Measurements from ENCODE around the gene PLA2G7. TPM values are rescaled to one million over a fixed set of nuclear protein-coding genes. Genes with fewer than 3 reads are reported as not detected.
"Not testable (repeated sequence)": the region's sequence is repeated elsewhere in the genome, so short reads cannot be mapped to it uniquely, and the experiment has no call there.

The PLA2G7 gene
- total RNA-seq (2014; rRNA removed; shearing (Covaris generic)) = not detected in 2 replicates

GRCh38 chr6:46734867-46735719 lies at the start of gene PLA2G7:
Gene PLA2G7 (minus strand): TSS chr6:46735375. CDS start chr6:46722891, 12,484 bp downstream.
- peak; percentile 58 for DNase-seq (ENCODE audit: low read depth)

DNA sequence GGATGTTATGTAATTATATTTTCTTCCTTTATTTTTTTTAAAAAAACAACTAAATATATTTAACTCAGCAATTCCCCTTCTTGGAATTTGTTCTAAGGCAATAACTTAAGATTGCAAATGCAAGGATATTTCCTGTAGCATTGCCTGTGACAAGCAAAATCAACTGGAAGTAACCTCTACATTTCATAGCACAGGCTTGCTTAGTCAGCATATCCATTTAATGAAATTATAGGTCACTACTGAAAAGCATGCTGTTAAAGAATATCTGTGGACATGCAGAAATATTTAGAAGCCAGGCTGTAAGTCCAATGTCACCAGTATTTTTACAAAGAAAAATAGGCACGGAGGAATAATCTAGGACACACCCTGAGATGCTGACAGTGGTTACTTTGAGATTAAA lies 49.4 kb upstream of the PLA2G7 start:
- no peak for DNase-seq (ENCODE audit: low read depth)

GRCh38 chr6:46781478-46782378 lies 46.6 kb upstream of the PLA2G7 start:
- peak; percentile 67 for DNase-seq (ENCODE audit: low read depth)

DNA sequence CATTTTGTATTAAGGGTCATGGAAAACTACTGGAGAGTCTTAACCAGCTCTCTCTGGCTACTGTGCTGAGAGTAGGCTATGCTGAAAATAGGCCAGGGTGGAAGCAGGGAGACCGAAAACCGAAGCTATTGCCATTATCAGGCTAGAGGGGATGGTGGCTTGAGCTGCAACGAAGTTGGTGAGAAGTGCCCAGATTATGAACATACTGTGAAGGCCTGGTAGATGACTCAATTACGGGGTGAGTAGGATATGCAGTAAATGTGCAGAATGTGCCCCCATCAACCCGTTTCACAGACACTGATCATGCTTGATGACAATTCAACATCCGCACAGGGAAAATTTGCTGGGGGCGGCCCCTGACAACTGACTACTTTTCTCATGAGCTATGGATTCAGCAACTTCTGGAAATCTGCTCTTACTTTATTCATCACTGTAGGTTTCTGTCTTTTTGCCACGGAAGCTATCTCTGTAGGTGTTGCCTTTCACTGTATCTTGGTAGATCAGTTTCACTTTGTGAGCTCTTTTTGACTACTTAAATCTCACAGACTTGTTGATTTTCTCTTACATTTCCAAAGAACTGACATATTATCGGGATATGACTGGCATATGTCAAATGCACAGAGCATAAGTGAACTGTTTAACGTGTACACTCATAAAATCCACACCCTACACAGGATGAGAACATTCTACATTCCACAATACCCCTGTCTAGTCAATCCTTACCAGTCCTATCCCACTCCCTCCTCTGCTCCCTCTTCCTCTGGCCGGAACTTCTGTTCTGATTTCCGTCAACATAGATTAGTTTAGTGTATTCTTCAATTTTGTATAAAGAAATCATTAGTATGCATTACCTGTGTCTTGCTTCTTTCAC lies 42.5 kb upstream of the PLA2G7 start:
- DNase-seq (ENCODE audit: low read depth) = no peak

DNA sequence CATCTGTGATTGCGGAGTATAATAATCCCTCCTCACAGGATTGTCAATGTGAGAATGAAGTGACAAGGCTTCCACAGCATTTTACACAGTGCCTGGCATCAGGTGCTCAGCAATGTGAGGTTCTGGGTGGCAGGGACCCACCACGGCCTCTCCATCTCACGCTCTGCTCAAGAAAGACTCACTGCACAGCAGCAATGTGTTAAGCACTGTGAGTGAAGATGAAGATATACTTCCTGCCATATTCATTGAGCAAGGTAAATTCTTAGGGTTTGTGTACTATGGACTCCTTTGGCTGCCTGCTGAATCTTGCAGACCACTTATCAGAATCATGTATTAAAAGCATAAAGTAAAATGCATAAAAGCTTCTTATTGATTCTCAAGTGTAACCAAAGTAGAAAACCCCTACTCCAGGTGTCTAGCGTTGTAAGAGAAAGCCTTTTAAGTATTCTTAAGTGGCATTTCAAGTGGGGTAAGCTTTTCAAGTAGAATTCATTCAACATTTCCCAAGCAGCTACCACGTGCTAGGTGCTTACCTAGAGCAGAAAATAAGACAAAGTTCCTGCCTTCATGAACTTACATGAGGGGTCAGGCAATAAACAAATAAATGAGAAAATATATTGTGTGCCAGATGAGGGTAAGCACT lies 41.0 kb upstream of the PLA2G7 start:
- no peak for DNase-seq (ENCODE audit: low read depth)

GRCh38 chr6:46774736-46775135 lies 39.6 kb upstream of the PLA2G7 start:
- DNase-seq (ENCODE audit: low read depth) = not testable (repeated sequence)

- no peak for DNase-seq (ENCODE audit: low read depth)
Observed at GRCh38 chr6:46773201-46773855, 38.2 kb upstream of the PLA2G7 start.

DNA sequence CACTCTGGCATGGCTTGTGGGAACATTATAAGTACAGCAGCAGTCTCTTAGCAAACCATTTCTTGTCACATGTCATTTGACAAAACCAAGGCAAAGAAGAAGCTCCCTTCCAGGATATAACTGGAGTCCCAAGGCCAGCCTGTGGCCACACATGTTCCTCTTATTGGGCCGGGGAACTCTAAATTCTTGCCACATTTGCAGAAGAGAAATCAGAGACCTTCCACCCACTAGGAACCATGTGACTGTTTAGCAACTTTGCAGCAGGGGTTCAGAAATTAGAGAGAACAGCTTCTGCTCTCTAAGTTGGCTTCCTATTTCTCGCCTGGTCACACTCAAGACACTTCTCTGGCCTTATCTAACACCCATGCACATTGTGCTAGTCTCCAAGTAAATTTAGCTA lies 37.6 kb upstream of the PLA2G7 start:
- DNase-seq (ENCODE audit: low read depth) = no peak

DNA sequence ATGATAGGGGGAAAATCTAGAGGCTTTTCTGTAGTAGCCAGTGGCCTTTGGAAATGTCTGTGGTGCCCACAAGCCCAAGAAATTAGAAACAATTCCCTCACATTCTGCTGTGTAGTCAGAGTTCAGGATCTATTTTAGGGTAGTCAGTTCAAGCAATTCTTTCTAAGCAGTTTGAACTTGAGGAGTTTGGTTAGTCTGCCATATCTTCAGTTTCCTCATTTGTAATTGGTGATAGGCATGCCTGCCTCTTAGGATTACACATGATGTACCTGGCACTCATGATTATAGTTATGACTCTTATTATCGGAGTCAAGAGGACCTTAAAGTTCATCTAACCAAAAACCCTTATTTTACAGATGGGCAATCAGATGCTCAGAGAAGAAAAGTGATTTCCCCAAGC lies 36.8 kb upstream of the PLA2G7 start:
- no peak for DNase-seq (ENCODE audit: low read depth)

DNA sequence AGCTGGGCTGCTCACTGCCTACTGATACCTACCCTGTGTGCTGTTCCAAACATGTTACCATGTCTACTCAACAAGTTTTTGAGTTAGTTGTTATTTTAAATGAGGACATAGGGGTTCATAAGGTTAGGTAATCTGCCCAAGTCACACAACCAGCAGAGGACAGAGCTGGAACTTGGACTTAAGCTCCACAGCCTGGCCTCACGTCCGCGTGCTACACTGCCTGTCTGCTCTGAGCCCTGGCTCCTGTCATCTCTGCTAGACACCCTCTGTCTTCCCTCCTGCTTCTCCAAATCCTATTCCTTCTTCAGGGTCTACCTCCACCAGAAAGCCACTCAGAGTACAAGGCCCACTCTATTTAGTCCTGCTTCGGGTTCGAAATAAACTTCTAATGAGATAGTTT lies 29.8 kb upstream of the PLA2G7 start:
- DNase-seq (ENCODE audit: low read depth) = no peak

GRCh38 chr6:46764280-46764679 lies 29.1 kb upstream of the PLA2G7 start:
- not testable (repeated sequence) for DNase-seq (ENCODE audit: low read depth)

DNA sequence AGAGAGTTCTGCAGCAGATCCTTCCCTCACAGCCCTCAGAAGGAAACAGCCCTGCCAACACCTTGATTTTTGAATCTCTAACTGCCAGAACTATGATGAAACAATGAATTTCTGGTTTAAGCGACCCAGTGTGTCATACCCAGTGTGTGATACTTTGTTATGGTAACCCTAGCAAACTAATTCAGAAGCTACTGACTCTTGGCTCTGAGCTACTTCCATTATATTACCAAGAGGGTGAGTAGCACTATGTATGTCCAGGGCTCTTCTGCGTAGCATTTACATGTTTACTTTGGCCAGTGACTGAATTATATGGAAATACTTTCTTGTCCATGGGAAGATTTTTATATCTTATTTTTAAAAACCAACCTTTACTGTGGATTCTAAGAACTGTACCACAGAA lies 28.3 kb upstream of the PLA2G7 start:
- no peak for DNase-seq (ENCODE audit: low read depth)

GRCh38 chr6:46760925-46761324 lies 25.8 kb upstream of the PLA2G7 start:
- DNase-seq (ENCODE audit: low read depth) = no peak

- no peak for DNase-seq (ENCODE audit: low read depth)
Observed at GRCh38 chr6:46758960-46759753, 24.0 kb upstream of the PLA2G7 start.

- DNase-seq (ENCODE audit: low read depth) = peak; percentile 36
Observed at GRCh38 chr6:46757214-46757596, 22.0 kb upstream of the PLA2G7 start.

DNA sequence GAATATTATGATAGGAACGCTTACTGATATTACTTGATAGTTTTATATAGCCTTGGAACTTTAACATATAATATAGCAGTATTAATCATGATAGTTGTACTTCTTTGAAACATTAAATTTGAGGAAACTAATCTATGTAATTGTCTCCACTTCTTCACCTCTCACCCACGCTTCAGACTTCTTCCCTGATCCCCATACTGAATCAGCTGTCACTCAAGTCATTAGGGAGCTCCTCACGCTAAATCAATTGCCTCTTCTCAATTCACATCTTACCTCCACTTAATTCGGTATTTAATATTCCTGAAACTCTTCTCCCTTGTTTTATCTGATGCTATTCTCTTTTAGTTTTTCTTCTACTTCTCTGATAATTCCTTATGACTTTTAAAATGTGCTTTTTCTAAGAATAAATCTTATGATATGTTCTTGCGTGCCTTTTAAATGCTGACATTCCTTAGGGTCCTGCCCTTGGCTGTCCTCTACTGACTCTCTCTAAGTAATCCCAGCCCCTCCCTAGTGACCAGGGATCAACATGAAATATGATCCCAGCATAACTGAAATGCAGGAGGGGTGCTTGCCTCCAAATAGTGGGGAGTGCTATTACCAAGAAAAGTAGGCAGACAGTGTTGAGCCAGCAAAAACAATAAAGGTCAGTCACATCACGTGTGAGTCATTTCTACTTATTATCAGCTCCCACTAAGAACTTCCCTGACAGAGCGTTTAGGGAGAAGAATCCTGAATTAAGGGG lies 21.5 kb upstream of the PLA2G7 start:
- peak; percentile 28 for DNase-seq (ENCODE audit: low read depth)

GRCh38 chr6:46755865-46756264 lies 20.7 kb upstream of the PLA2G7 start:
- no peak for DNase-seq (ENCODE audit: low read depth)

GRCh38 chr6:46751658-46752057 lies 16.5 kb upstream of the PLA2G7 start:
- no peak for DNase-seq (ENCODE audit: low read depth)

- no peak for DNase-seq (ENCODE audit: low read depth)
Observed at GRCh38 chr6:46749731-46750130, 14.6 kb upstream of the PLA2G7 start.
